ENCODE data around the gene SLC26A4. TPM values are rescaled to one million over a fixed set of nuclear protein-coding genes. Genes with fewer than 3 reads are reported as not detected.

SLC26A4 gene
- total RNA-seq, 1 experiment from 2014 or later = 0.22 TPM

DNA sequence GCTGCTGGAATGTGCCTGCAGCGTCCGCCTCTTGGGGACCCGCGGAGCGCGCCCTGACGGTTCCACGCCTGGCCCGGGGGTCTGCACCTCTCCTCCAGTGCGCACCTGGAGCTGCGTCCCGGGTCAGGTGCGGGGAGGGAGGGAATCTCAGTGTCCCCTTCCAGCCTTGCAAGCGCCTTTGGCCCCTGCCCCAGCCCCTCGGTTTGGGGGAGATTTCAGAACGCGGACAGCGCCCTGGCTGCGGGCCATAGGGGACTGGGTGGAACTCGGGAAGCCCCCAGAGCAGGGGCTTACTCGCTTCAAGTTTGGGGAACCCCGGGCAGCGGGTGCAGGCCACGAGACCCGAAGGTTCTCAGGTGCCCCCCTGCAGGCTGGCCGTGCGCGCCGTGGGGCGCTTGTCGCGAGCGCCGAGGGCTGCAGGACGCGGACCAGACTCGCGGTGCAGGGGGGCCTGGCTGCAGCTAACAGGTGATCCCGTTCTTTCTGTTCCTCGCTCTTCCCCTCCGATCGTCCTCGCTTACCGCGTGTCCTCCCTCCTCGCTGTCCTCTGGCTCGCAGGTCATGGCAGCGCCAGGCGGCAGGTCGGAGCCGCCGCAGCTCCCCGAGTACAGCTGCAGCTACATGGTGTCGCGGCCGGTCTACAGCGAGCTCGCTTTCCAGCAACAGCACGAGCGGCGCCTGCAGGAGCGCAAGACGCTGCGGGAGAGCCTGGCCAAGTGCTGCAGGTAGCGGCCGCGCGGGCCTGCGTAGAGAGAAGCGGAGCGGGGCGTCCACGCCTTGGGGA lies 645 bp downstream of the SLC26A4 start (continued):
- TF ChIP-seq GRHL2 (CRISPR knock-in tag; IDR thresholded peaks at IDR 0.05; ENCODE audit: insufficient replicate concordance, severe bottlenecking) (no peak), SMAD3 (CRISPR knock-in tag; IDR thresholded peaks at IDR 0.05; ENCODE audit: borderline replicate concordance) (no peak), NR3C1 (CRISPR knock-in tag; conservative IDR thresholded peaks at IDR 0.05; ENCODE audit: low read depth) (no peak), MAX (CRISPR knock-in tag; IDR thresholded peaks at IDR 0.05) (peak; percentile 64), E2F1 (CRISPR knock-in tag; IDR thresholded peaks at IDR 0.05) (no peak), GABPB1 (CRISPR knock-in tag; IDR thresholded peaks at IDR 0.05) (0 out of 2 replicates have a peak, but pooled peaks have one; percentile 26), MXD4 (CRISPR knock-in tag; IDR thresholded peaks at IDR 0.05; ENCODE audit: borderline replicate concordance) (no peak), SP1 (CRISPR knock-in tag; conservative IDR thresholded peaks at IDR 0.05) (no peak), ZNF317 (CRISPR knock-in tag; IDR thresholded peaks at IDR 0.05; ENCODE audit: borderline replicate concordance, low read depth) (no peak), TCF7 (CRISPR knock-in tag; IDR thresholded peaks at IDR 0.05; ENCODE audit: low read depth) (0 out of 2 replicates have a peak, but pooled peaks have one; percentile 48), AFF4 (CRISPR knock-in tag; IDR thresholded peaks at IDR 0.05; ENCODE audit: borderline replicate concordance) (no peak), GTF2I (CRISPR knock-in tag; conservative IDR thresholded peaks at IDR 0.05) (no peak), JAZF1 (CRISPR knock-in tag; IDR thresholded peaks at IDR 0.05) (no peak), KAT7 (CRISPR knock-in tag; IDR thresholded peaks at IDR 0.05; ENCODE audit: borderline replicate concordance) (0 out of 2 replicates have a peak, but pooled peaks have one; percentile 51), ZNF138 (CRISPR knock-in tag; conservative IDR thresholded peaks at IDR 0.05) (no peak), USF1 (CRISPR knock-in tag; IDR thresholded peaks at IDR 0.05) (no peak)
- TF ChIP-seq, protein P1, sequence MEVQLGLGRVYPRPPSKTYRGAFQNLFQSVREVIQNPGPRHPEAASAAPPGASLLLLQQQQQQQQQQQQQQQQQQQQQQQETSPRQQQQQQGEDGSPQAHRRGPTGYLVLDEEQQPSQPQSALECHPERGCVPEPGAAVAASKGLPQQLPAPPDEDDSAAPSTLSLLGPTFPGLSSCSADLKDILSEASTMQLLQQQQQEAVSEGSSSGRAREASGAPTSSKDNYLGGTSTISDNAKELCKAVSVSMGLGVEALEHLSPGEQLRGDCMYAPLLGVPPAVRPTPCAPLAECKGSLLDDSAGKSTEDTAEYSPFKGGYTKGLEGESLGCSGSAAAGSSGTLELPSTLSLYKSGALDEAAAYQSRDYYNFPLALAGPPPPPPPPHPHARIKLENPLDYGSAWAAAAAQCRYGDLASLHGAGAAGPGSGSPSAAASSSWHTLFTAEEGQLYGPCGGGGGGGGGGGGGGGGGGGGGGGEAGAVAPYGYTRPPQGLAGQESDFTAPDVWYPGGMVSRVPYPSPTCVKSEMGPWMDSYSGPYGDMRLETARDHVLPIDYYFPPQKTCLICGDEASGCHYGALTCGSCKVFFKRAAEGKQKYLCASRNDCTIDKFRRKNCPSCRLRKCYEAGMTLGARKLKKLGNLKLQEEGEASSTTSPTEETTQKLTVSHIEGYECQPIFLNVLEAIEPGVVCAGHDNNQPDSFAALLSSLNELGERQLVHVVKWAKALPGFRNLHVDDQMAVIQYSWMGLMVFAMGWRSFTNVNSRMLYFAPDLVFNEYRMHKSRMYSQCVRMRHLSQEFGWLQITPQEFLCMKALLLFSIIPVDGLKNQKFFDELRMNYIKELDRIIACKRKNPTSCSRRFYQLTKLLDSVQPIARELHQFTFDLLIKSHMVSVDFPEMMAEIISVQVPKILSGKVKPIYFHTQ (CRISPR knock-in tag; IDR thresholded peaks at IDR 0.05) = no peak
- TF ChIP-seq, protein P2, sequence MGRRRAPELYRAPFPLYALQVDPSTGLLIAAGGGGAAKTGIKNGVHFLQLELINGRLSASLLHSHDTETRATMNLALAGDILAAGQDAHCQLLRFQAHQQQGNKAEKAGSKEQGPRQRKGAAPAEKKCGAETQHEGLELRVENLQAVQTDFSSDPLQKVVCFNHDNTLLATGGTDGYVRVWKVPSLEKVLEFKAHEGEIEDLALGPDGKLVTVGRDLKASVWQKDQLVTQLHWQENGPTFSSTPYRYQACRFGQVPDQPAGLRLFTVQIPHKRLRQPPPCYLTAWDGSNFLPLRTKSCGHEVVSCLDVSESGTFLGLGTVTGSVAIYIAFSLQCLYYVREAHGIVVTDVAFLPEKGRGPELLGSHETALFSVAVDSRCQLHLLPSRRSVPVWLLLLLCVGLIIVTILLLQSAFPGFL (CRISPR knock-in tag; IDR thresholded peaks at IDR 0.05; ENCODE audit: borderline replicate concordance) = no peak
- TF ChIP-seq, protein P3, sequence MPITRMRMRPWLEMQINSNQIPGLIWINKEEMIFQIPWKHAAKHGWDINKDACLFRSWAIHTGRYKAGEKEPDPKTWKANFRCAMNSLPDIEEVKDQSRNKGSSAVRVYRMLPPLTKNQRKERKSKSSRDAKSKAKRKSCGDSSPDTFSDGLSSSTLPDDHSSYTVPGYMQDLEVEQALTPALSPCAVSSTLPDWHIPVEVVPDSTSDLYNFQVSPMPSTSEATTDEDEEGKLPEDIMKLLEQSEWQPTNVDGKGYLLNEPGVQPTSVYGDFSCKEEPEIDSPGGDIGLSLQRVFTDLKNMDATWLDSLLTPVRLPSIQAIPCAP (CRISPR knock-in tag; IDR thresholded peaks at IDR 0.05) = no peak
- TF ChIP-seq, protein P4, sequence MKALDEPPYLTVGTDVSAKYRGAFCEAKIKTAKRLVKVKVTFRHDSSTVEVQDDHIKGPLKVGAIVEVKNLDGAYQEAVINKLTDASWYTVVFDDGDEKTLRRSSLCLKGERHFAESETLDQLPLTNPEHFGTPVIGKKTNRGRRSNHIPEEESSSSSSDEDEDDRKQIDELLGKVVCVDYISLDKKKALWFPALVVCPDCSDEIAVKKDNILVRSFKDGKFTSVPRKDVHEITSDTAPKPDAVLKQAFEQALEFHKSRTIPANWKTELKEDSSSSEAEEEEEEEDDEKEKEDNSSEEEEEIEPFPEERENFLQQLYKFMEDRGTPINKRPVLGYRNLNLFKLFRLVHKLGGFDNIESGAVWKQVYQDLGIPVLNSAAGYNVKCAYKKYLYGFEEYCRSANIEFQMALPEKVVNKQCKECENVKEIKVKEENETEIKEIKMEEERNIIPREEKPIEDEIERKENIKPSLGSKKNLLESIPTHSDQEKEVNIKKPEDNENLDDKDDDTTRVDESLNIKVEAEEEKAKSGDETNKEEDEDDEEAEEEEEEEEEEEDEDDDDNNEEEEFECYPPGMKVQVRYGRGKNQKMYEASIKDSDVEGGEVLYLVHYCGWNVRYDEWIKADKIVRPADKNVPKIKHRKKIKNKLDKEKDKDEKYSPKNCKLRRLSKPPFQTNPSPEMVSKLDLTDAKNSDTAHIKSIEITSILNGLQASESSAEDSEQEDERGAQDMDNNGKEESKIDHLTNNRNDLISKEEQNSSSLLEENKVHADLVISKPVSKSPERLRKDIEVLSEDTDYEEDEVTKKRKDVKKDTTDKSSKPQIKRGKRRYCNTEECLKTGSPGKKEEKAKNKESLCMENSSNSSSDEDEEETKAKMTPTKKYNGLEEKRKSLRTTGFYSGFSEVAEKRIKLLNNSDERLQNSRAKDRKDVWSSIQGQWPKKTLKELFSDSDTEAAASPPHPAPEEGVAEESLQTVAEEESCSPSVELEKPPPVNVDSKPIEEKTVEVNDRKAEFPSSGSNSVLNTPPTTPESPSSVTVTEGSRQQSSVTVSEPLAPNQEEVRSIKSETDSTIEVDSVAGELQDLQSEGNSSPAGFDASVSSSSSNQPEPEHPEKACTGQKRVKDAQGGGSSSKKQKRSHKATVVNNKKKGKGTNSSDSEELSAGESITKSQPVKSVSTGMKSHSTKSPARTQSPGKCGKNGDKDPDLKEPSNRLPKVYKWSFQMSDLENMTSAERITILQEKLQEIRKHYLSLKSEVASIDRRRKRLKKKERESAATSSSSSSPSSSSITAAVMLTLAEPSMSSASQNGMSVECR (CRISPR knock-in tag; IDR thresholded peaks at IDR 0.05; ENCODE audit: borderline replicate concordance) = no peak
- TF ChIP-seq, protein P5, sequence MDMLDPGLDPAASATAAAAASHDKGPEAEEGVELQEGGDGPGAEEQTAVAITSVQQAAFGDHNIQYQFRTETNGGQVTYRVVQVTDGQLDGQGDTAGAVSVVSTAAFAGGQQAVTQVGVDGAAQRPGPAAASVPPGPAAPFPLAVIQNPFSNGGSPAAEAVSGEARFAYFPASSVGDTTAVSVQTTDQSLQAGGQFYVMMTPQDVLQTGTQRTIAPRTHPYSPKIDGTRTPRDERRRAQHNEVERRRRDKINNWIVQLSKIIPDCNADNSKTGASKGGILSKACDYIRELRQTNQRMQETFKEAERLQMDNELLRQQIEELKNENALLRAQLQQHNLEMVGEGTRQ (CRISPR knock-in tag; IDR thresholded peaks at IDR 0.05) = no peak

Data from WTC11 (cell line).